IMR-90 (cell line): Measurements from ENCODE around the gene CRYZL1. TPM values are rescaled to one million over a fixed set of nuclear protein-coding genes. Genes with fewer than 3 reads are reported as not detected.
A peak's percentile ranks its signal among the peaks of the same experiment; 100 is the strongest.

Experiments
- ATAC-seq: fragments of 200-7000 bp; cut with Tn5 transposase; 2 replicates; pipeline ENCODE4 v1.9.1; 2020; ENCODE audit warnings: low read depth, mild to moderate bottlenecking, moderate library complexity
- BruUV-seq: library from RNA; stranded (reverse); fragments of 400-500 nt; replicated peaks from 2 replicates; lab custom pipeline; 2021; lab: Mats Ljungman, UMichigan
- CTCF ChIA-PET: fragments of 300-600 bp; formaldehyde crosslinking; extraction: SDS; loops from one replicate; lab custom pipeline; 2021; ENCODE audit warnings: antibody characterized with exemption; lab: Yijun Ruan, JAX
- POLR2A ChIA-PET: fragments of 300-600 bp; sonication (Branson Sonifier 250); formaldehyde crosslinking; loops from one replicate; lab custom pipeline; 2022; ENCODE audit warnings: antibody characterized with exemption; ENCODE audit not compliant: unreplicated experiment; lab: Charles Lee
- DNase-seq: peaks from one replicate; pipeline ENCODE4 v3.0.0; 2013
- H2AFZ ChIP-seq: replicated peaks from 2 replicates; pipeline ENCODE3; 2013; ENCODE audit warnings: low read length, mild to moderate bottlenecking; ENCODE audit not compliant: poor library complexity
- H2AK5ac ChIP-seq: 2 replicates; pipeline ENCODE4 v1.6.1; 2013; ENCODE audit warnings: low read depth, low read length, inconsistent platforms
- H2AK9ac ChIP-seq: replicated peaks from 2 replicates; pipeline ENCODE3; 2013; ENCODE audit warnings: mild to moderate bottlenecking, low read depth, low read length, moderate library complexity; ENCODE audit not compliant: poor library complexity
- H2BK120ac ChIP-seq: 2 replicates; pipeline ENCODE4 v1.6.1; 2013; ENCODE audit warnings: low read depth, low read length, inconsistent platforms
- H2BK15ac ChIP-seq: 3 replicates; pipeline ENCODE4 v1.6.1; 2013; ENCODE audit warnings: low read depth, low read length, inconsistent platforms
- H2BK20ac ChIP-seq: 2 replicates; pipeline ENCODE4 v1.6.1; 2013; ENCODE audit warnings: low read depth, mild to moderate bottlenecking, inconsistent platforms, low read length, moderate library complexity
- H2BK5ac ChIP-seq: 2 replicates; pipeline ENCODE4 v1.6.1; 2013; ENCODE audit warnings: mild to moderate bottlenecking, low read depth, low read length, inconsistent platforms; ENCODE audit not compliant: poor library complexity, severe bottlenecking
- H3K14ac ChIP-seq: replicated peaks from 2 replicates; pipeline ENCODE4 v1.6.1; 2013; ENCODE audit warnings: low read depth, low read length, inconsistent platforms
- H3K18ac ChIP-seq: 2 replicates; pipeline ENCODE4 v1.6.1; 2013; ENCODE audit warnings: low read depth, low read length, control low read depth
- H3K23ac ChIP-seq: 2 replicates; pipeline ENCODE4 v1.6.1; 2013; ENCODE audit warnings: low read depth, low read length, inconsistent platforms
- H3K27ac ChIP-seq: 2 replicates; pipeline ENCODE4 v1.5.1; 2013; ENCODE audit warnings: mild to moderate bottlenecking, control low read depth, low read length; ENCODE audit not compliant: insufficient read depth
- H3K27me3 ChIP-seq: 2 replicates; pipeline ENCODE4 v1.6.1; 2013; ENCODE audit warnings: low read length; ENCODE audit not compliant: control insufficient read depth, insufficient read depth
- H3K36me3 ChIP-seq: 2 replicates; pipeline ENCODE4 v1.6.1; 2013; ENCODE audit warnings: low read length, mixed read lengths; ENCODE audit not compliant: control insufficient read depth, insufficient read depth
- H3K4ac ChIP-seq: 2 replicates; pipeline ENCODE4 v1.6.1; 2013; ENCODE audit warnings: low read depth, low read length, inconsistent platforms
- H3K4me1 ChIP-seq: 2 replicates; pipeline ENCODE4 v1.6.1; 2013; ENCODE audit warnings: low read length, mixed read lengths; ENCODE audit not compliant: control insufficient read depth, insufficient read depth
- H3K4me2 ChIP-seq: 2 replicates; pipeline ENCODE4 v1.6.1; 2013; ENCODE audit warnings: low read depth, mild to moderate bottlenecking, control low read depth, low read length, moderate library complexity
- H3K4me3 ChIP-seq: 2 replicates; pipeline ENCODE4 v1.5.1; 2013; ENCODE audit warnings: low read depth, mild to moderate bottlenecking, control low read depth, low read length, moderate library complexity; ENCODE audit not compliant: insufficient read depth
- H3K56ac ChIP-seq: 2 replicates; pipeline ENCODE4 v1.6.1; 2013; ENCODE audit warnings: low read length, inconsistent platforms; ENCODE audit not compliant: insufficient read depth; ENCODE audit errors: extremely low read depth
- H3K79me1 ChIP-seq, 2 experiments: 2 replicates each; pipeline ENCODE4 v1.6.1; 2013; ENCODE audit warnings: low read length in 2 of 2, inconsistent platforms in 1 of 2, low read depth in 1 of 2
- H3K9ac ChIP-seq: 2 replicates; pipeline ENCODE4 v1.6.1; 2013; ENCODE audit warnings: low read depth, low read length, control low read depth
- H3K9me1 ChIP-seq: 2 replicates; pipeline ENCODE4 v1.6.1; 2013; ENCODE audit warnings: low read length, inconsistent platforms; ENCODE audit not compliant: insufficient read depth
- H3K9me3 ChIP-seq: 2 replicates; pipeline ENCODE4 v1.6.1; 2013; ENCODE audit warnings: low read length; ENCODE audit not compliant: control insufficient read depth, insufficient read depth
- H4K20me1 ChIP-seq: 2 replicates; pipeline ENCODE4 v1.6.1; 2013; ENCODE audit warnings: low read length, inconsistent platforms; ENCODE audit not compliant: insufficient read depth
- H4K5ac ChIP-seq: 2 replicates; pipeline ENCODE4 v1.6.1; 2013; ENCODE audit warnings: mild to moderate bottlenecking, low read depth, low read length, control low read depth
- H4K8ac ChIP-seq, 2 experiments: 2 replicates each; pipeline ENCODE4 v1.6.1; 2013; ENCODE audit warnings: low read depth in 2 of 2, low read length in 2 of 2, control low read depth in 1 of 2, inconsistent platforms in 1 of 2
- H4K91ac ChIP-seq: 2 replicates; pipeline ENCODE4 v1.6.1; 2013; ENCODE audit warnings: low read depth, low read length, inconsistent platforms; ENCODE audit not compliant: insufficient read depth
- CEBPB ChIP-seq: IDR thresholded peaks from 2 replicates; pipeline ENCODE4 v1.6.1; 2012; ENCODE audit warnings: low read depth, low read length, improper control_type of control experiment
- FOS ChIP-seq: fragments of 150-350 bp; IDR thresholded peaks from 2 replicates; pipeline ENCODE4 v1.6.1; 2016; ENCODE audit warnings: low read depth, low read length
- WGBS, 2 experiments: methylation state at CpG; one replicate each; pipeline versions ENCODE4 v1.1.5 to v1.1.7; 2013; ENCODE audit warnings: missing lambda C conversion rate in 2 of 2; ENCODE audit not compliant: insufficient read length in 1 of 2; ENCODE audit errors: extremely low coverage in 2 of 2; 5-methylcytosine and 5-hydroxymethylcytosine counted together
- dilution Hi-C: fragments of 300-500 bp; cut with HindIII; formaldehyde crosslinking; loops from one replicate; pipeline ENCODE4 v1.14.3; 2018; ENCODE audit warnings: low sequenced_read_pairs; ENCODE audit not compliant: unreplicated experiment
- in situ Hi-C: fragments of 300-500 bp; cut with MboI; formaldehyde crosslinking; loops from 3 replicates; pipeline ENCODE4 v1.14.3; 2019; ENCODE audit warnings: low sequenced_read_pairs, inconsistent platforms, mixed read lengths
- intact Hi-C: fragments of 100-400 bp; cut with micrococcal nuclease; formaldehyde crosslinking; loops from 2 replicates; pipeline ENCODE4 v1.10.0; 2022
- polyA plus RNA-seq, 3 experiments: library from polyadenylated mRNA; depleted of rRNA; stranded (reverse); fragments of >200 nt; gene quantifications; 2 replicates each; pipeline ENCODE4 v1.2.3, GENCODE V29; 2012; ENCODE audit warnings: low replicate concordance in 1 of 3
- total RNA-seq: library from RNA; depleted of rRNA; stranded (reverse); fragments of >200 nt; gene quantifications from 2 replicates; pipeline ENCODE4 v1.2.3, GENCODE V29; 2012

CRYZL1 gene
- total and polyA plus RNA-seq, 2 of the 4 experiments (the other 2 are of a cell fraction): 19.9 to 28.5 TPM

- Histone ChIP-seq H4K91ac (peak overlapping the region; percentile 63; the same call in 1 of the 2 replicates), H3K27me3 (no peaks in the 10 kb centered on the region), H2AFZ (peak overlapping the region; percentile 69), H2AK9ac (peak overlapping the region; percentile 94), H2BK15ac (no peak overlapping the region), H4K5ac (peak overlapping the region; percentile 31; the same call in 1 of the 2 replicates), H3K9me1 (no peaks in the 10 kb centered on the region), H3K79me1 (peaks cover 5 to 40% of the 10 kb centered on the region in 2 experiments; a peak in 3 of 4 replicates), H3K56ac (peak overlapping the region; percentile 89), H3K18ac (no peak overlapping the region), H3K14ac (peak overlapping the region; percentile 85; the same call in 1 of the 2 replicates), H3K4me1 (no peaks in the 10 kb centered on the region), H4K20me1 (peaks cover 33% of the 10 kb centered on the region), H3K23ac (peak overlapping the region; percentile 85), H3K9me3 (no peaks in the 10 kb centered on the region), H2BK5ac (peak overlapping the region; percentile 74), H3K27ac (peak overlapping the region; percentile 56), H3K4ac (peak overlapping the region; percentile 71), H3K36me3 (peaks cover 11% of the 10 kb centered on the region), H4K8ac (peak overlapping the region; percentile 87 to 89), H3K4me3 (peak overlapping the region; percentile 70), H2BK120ac (no peak overlapping the region), H2AK5ac (peak overlapping the region; percentile 59; the same call in 1 of the 2 replicates), H2BK20ac (no peak overlapping the region), H3K9ac (peak overlapping the region; percentile 82), H3K4me2 (peak overlapping the region; percentile 95)
- intact Hi-C loops: no loop called here
- ATAC-seq: no peak
- in situ Hi-C loops: no loop called here
- BruUV-seq: no TSS peak
- dilution Hi-C loops: no loop called here
- ChIA-PET CTCF (interaction anchor here (0.6 kb wide), 1 partner anchor 154 kb away, joined by 5 read pairs; no protein-coding TSS in a partner anchor), POLR2A (no interaction called here)
- TF ChIP-seq CEBPB (peak; percentile 50), FOS (no peak)
- peak; percentile 39 for DNase-seq
- 78% methylated on average over 6 of the region's 19 CpGs; no CpG with 5 or more reads in 1 of the 2 experiments for WGBS, 2 experiments
Observed at GRCh38 chr21:33541105-33541711, 100.3 kb downstream of the CRYZL1 start.
